GM10847 (cell line): ENCODE data around the gene GPR22.

ENCODE experiments used
- POLR2A ChIP-seq: IDR thresholded peaks from 2 replicates; pipeline ENCODE4 v1.6.1; 2011; ENCODE audit not compliant: insufficient read length; ENCODE audit errors: extremely low read depth

Gene GPR22

GRCh38 chr7:107464666-107465226 lies 5.1 kb upstream of the GPR22 start:
- no peak for TF ChIP-seq POLR2A

- TF ChIP-seq POLR2A = no peak
Observed at GRCh38 chr7:107467972-107468371, 1.9 kb upstream of the GPR22 start.

GRCh38 chr7:107468824-107469223 lies 1.0 kb upstream of the GPR22 start:
- no peak for TF ChIP-seq POLR2A

- TF ChIP-seq POLR2A = no peak
Observed at GRCh38 chr7:107471292-107472070, 1.6 kb downstream of the GPR22 start.

- no peak for TF ChIP-seq POLR2A
Observed at GRCh38 chr7:107472116-107472515, 2.3 kb downstream of the GPR22 start.

GRCh38 chr7:107474104-107474521 lies 4.3 kb downstream of the GPR22 start:
- no peak for TF ChIP-seq POLR2A

- TF ChIP-seq POLR2A = no peak
Observed at GRCh38 chr7:107479303-107479702, 9.4 kb downstream of the GPR22 start.

- TF ChIP-seq POLR2A = no peak
Observed at GRCh38 chr7:107480932-107481331, 11.1 kb downstream of the GPR22 start.

GRCh38 chr7:107482571-107482970 lies 12.7 kb downstream of the GPR22 start:
- TF ChIP-seq POLR2A = no peak

- no peak for TF ChIP-seq POLR2A
Observed at GRCh38 chr7:107486041-107486440, 16.2 kb downstream of the GPR22 start.

- TF ChIP-seq POLR2A = no peak
Observed at GRCh38 chr7:107492875-107493274, 23.0 kb downstream of the GPR22 start.

- no peak for TF ChIP-seq POLR2A
Observed at GRCh38 chr7:107494315-107494751, 24.5 kb downstream of the GPR22 start.

GRCh38 chr7:107494884-107495283 lies 25.0 kb downstream of the GPR22 start:
- TF ChIP-seq POLR2A = no peak

GRCh38 chr7:107495516-107495915 lies 25.7 kb downstream of the GPR22 start:
- TF ChIP-seq POLR2A = no peak

GRCh38 chr7:107499731-107500130 lies 29.9 kb downstream of the GPR22 start:
- TF ChIP-seq POLR2A = no peak

- TF ChIP-seq POLR2A = no peak
Observed at GRCh38 chr7:107501593-107501992, 31.7 kb downstream of the GPR22 start.

GRCh38 chr7:107502154-107502553 lies 32.3 kb downstream of the GPR22 start:
- TF ChIP-seq POLR2A = no peak
